ENCODE data around the gene INSC. TPM values are rescaled to one million over a fixed set of nuclear protein-coding genes. Genes with fewer than 3 reads are reported as not detected.
A peak's percentile ranks its signal among the peaks of the same experiment; 100 is the strongest.

INSC gene
- total and polyA plus RNA-seq, 12 donors: 0.19 to 0.76 (median 0.60) TPM; not detected in 4

DNA sequence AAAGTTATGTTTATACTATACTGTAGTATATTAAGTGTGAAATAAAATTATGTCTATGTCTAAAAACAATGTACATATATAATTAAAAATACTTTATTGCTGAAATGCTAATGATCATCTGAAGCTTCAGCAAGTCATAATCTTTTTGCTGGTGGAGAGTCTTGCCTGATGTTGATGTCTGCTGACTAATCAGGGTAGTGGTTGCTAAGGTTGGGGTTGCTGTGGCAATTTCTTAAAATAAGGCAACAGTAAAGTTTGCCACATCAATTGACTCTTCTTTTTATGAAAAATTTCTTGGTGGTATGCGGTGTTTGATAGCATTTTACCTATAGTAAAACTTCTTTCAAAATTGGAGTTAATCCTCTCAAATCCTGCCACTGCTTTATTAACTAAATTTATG lies 21.4 kb downstream of the INSC start:
- DNase-seq: no peak
- WGBS, 2 donors: 94 to 100% methylated on average over 1 of the region's 1 CpG
- ATAC-seq: no peak
- intact Hi-C loops (cut with DNase I): no loop called here
- Histone ChIP-seq H3K4me3 (no peak overlapping the region), H3K9me3 (no peaks in the 10 kb centered on the region), H3K27me3 (no peaks in the 10 kb centered on the region), H3K36me3 (no peaks in the 10 kb centered on the region), H3K4me1 (peaks cover 0 to 8% (median 0%) of the 10 kb centered on the region in 9 donors), H3K27ac (no peak overlapping the region)
- no peak for TF ChIP-seq CTCF (IDR thresholded peaks at IDR 0.05)

- Histone ChIP-seq H3K36me3 (no peaks in the 10 kb centered on the region), H3K27me3 (no peaks in the 10 kb centered on the region), H3K9me3 (no peaks in the 10 kb centered on the region), H3K27ac (peak overlapping the region in 3 of 10 donors; percentile 2 to 46 (median 26)), H3K4me3 (no peak overlapping the region), H3K4me1 (peaks cover 0 to 8% (median 0%) of the 10 kb centered on the region in 9 donors)
- peak in 5 of 8 donors; percentile 43 to 83 (median 66) for ATAC-seq
- TF ChIP-seq CTCF (IDR thresholded peaks at IDR 0.05): no peak
- WGBS, 2 donors: 38 to 45% methylated on average over 5 of the region's 5 CpGs
- intact Hi-C loops (cut with DNase I): no loop called here
- no peak for DNase-seq
These were observed 24.5 kb downstream of the INSC start for GRCh38 chr11:15139096-15139770.

DNA sequence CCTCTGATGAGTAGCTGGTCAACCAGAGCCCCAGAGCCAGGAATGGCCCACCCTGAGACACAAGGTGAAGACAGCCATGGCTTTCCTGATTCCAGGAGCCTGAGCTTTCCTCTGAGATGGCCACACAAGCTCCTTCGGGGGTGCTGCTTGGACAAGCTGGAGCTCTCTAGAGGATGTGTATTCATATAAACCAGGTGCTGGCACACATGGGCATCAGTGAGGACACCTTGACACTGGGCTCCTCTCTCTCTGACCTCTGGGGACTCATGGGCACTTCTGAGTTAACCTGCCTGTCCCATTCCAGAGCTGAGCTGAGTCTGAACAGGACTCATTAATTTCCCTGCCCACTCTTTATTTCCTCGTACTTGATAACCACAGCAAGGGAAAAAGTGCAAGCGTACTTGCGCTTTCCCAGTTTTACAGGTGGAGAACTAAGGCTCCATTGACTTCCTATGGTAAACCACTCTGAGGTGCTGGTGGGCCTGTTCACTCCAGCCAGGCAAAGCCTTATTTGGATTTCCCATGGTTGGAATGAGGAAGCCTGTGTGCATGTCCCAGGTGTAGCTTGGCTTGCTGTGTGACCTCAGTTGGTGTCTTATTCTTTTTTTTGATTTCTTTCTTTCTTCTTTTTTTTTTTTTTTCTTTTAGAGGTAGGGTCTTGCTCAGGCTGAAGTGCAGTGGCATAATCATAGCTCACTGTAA lies 25.4 kb downstream of the INSC start:
- intact Hi-C loops (cut with DNase I): no loop called here
- H3K4me3 ChIP-seq: no peak overlapping the region
- no peak for DNase-seq
- no peak overlapping the region for H3K27ac ChIP-seq
- TF ChIP-seq CTCF (IDR thresholded peaks at IDR 0.05): no peak
- H3K27me3 ChIP-seq: no peaks in the 10 kb centered on the region
- no peaks in the 10 kb centered on the region for H3K36me3 ChIP-seq
- H3K9me3 ChIP-seq: no peaks in the 10 kb centered on the region
- H3K4me1 ChIP-seq: peaks cover 0 to 8% (median 0%) of the 10 kb centered on the region in 9 donors
- ATAC-seq: peak in 1 of 8 donors; percentile 51
- WGBS, 2 donors: 91% methylated on average over 4 of the region's 4 CpGs

DNA sequence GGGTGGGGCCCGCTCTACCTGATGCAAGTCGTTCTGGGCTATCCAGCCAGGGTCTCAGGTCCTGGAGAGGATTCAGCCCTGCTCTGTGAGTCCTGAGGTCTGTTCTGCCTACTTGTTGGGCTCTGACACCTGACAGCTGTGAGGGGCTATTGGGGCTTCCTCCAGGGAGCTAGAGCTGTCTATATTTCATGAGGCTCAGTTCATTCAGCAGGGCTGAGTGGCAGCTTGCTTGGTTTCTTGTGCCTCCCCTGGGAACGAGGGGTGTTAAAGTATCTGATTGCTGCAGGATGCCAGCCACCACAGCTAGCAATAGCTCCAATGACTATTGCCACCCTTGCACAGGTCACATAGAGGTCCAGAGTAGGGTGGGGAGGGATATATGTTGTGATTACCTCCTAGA lies 26.7 kb downstream of the INSC start:
- Histone ChIP-seq H3K4me1 (peaks cover 0 to 8% (median 0%) of the 10 kb centered on the region in 9 donors), H3K9me3 (no peaks in the 10 kb centered on the region), H3K4me3 (no peak overlapping the region), H3K27ac (no peak overlapping the region), H3K36me3 (no peaks in the 10 kb centered on the region), H3K27me3 (no peaks in the 10 kb centered on the region)
- ATAC-seq (no peak), DNase-seq (no peak)
- no peak for TF ChIP-seq CTCF (IDR thresholded peaks at IDR 0.05)
- 81 to 87% methylated on average over 3 of the region's 3 CpGs for WGBS, 2 donors
- intact Hi-C loops (cut with DNase I): no loop called here

Measured in heart right ventricle (tissue), 16 donors.